Activated CD4-positive, alpha-beta memory T cell treated with anti-CD3 and anti-CD28 coated beads, Interleukin-2, amount 10 ng/mL, durations not matched to agents 7 days and 5 days (primary cell): Measurements from ENCODE around the gene EDN3. TPM values are rescaled to one million over a fixed set of nuclear protein-coding genes. Genes with fewer than 3 reads are reported as not detected.
A peak's percentile ranks its signal among the peaks of the same experiment; 100 is the strongest.

Experiments
- CTCF ChIA-PET: fragments of 350-600 bp; sonication (Branson Sonifier 250); formaldehyde crosslinking; loops from one replicate; lab custom pipeline; 2021; ENCODE audit warnings: antibody characterized with exemption, inconsistent platforms; lab: Charles Lee
- POLR2A ChIA-PET: fragments of 350-600 bp; sonication (Branson Sonifier 250); formaldehyde crosslinking; loops from one replicate; lab custom pipeline; 2021; ENCODE audit warnings: antibody characterized with exemption; lab: Charles Lee
- DNase-seq: peaks from one replicate; pipeline ENCODE4 v3.0.0-alpha.2; 2020
- H3K27ac Mint-ChIP-seq: one replicate; pipeline ENCODE4 v1.8.0; 2021; ENCODE audit warnings: mild to moderate bottlenecking, mixed read lengths
- H3K27me3 Mint-ChIP-seq: one replicate; pipeline ENCODE4 v1.8.0; 2021; ENCODE audit warnings: mixed read lengths
- H3K36me3 Mint-ChIP-seq: one replicate; pipeline ENCODE4 v1.8.0; 2021; ENCODE audit warnings: low read depth, mixed read lengths
- H3K4me1 Mint-ChIP-seq: one replicate; pipeline ENCODE4 v1.8.0; 2021; ENCODE audit warnings: mixed read lengths
- H3K4me3 Mint-ChIP-seq: one replicate; pipeline ENCODE4 v1.8.0; 2021; ENCODE audit warnings: mild to moderate bottlenecking, mixed read lengths
- H3K9me3 Mint-ChIP-seq: one replicate; pipeline ENCODE4 v1.8.0; 2021; ENCODE audit warnings: mixed read lengths
- total RNA-seq, 2 experiments: library from RNA; stranded (reverse); gene quantifications; one replicate each; pipeline ENCODE4 v1.2.3, GENCODE V29; 2021

The EDN3 gene
- total RNA-seq, 2 experiments from 2014 or later: 0.25 to 0.35 TPM

DNA sequence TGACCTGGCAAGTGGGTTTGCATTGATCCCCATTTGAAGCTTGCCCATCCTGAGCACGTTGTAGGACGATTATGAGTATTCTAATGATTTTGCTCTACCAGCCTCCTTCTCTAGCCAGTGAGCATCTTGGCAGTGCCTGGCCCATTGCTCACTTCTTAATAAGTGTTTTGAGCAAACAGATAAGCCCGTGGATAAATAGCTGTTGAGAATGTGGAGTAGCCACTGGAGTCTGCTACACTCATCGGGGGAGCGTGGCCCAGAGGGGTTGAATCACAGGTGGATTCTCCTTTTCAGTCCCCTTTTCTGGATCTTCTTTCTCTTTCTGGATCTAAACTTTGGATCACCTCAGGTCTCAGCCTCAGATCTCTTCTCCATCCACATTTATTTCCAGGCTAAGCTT is 15.9 kb upstream of the EDN3 start:
- Mint-ChIP-seq H3K27ac (no peak overlapping the region), H3K4me3 (no peak overlapping the region), H3K27me3 (peaks cover 28% of the 10 kb centered on the region), H3K9me3 (no peaks in the 10 kb centered on the region), H3K36me3 (no peaks in the 10 kb centered on the region), H3K4me1 (no peaks in the 10 kb centered on the region)
- no peak for DNase-seq
- ChIA-PET POLR2A (no interaction called here), CTCF (no interaction called here)

GRCh38 chr20:59289994-59290393 is 10.4 kb upstream of the EDN3 start:
- peaks cover 3% of the 10 kb centered on the region for H3K4me1 Mint-ChIP-seq
- no peak overlapping the region for H3K27ac Mint-ChIP-seq
- no peak for DNase-seq
- POLR2A ChIA-PET: no interaction called here
- no peaks in the 10 kb centered on the region for H3K9me3 Mint-ChIP-seq
- CTCF ChIA-PET: no interaction called here
- peaks cover 18% of the 10 kb centered on the region for H3K27me3 Mint-ChIP-seq
- no peaks in the 10 kb centered on the region for H3K36me3 Mint-ChIP-seq
- H3K4me3 Mint-ChIP-seq: no peak overlapping the region

DNA sequence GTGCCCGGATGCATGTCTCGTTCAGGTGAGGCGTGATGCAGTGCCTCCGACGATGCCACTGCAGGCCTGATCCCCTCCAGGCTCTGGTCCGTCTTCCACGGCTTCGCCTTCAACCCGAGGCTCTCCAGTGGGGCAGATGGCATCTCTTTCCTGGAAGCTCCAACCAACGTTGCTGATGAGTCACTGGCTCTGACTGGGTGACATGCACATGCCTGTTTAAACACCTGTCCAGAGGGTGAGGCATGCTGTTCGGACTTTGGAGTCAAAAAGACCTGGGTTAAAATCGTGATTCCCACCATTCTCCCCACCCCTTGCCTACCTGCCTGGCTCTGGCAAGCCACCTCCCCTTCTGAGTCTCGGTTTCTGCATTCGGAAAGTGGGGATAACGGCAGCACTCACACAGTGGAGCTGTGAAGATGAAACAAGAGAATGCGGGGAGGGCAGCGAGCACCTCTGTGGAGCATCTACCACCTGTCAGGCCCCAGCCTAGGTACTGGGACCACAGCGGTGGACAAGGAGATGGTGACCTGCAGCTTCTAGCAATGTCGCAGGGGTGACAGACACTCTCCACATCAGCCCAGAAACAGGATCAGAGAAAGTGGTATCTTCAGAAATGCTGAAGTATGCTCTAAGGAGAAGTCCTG is 8.5 kb upstream of the EDN3 start:
- H3K9me3 Mint-ChIP-seq: no peaks in the 10 kb centered on the region
- no peak overlapping the region for H3K4me3 Mint-ChIP-seq
- H3K27me3 Mint-ChIP-seq: peaks cover 35% of the 10 kb centered on the region
- ChIA-PET POLR2A (no interaction called here), CTCF (no interaction called here)
- no peak overlapping the region for H3K27ac Mint-ChIP-seq
- H3K4me1 Mint-ChIP-seq: peaks cover 3% of the 10 kb centered on the region
- no peak for DNase-seq
- no peaks in the 10 kb centered on the region for H3K36me3 Mint-ChIP-seq

DNA sequence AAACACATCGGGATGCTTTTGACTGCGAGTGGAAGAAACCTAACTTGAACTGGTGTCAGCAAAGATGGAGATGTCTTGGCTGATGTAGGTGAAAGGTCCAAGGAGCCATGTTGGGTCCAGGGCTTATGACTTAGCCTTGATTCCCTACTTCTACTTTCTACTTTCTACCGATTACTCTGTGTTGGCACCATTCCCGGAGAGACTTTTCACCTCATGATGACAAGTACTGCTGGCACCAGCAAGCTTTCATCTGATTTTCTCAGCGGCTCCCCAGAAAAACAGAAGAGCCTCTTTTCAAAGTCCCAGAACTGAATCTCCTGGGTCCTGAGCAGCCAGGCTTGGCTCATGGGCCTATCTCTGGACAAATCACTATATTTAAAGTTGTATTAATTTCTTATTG is 4.9 kb upstream of the EDN3 start:
- DNase-seq: no peak
- peaks cover 59% of the 10 kb centered on the region for H3K27me3 Mint-ChIP-seq
- POLR2A ChIA-PET: no interaction called here

GRCh38 chr20:59297686-59298085 is 2.7 kb upstream of the EDN3 start:
- peaks cover 74% of the 10 kb centered on the region for H3K27me3 Mint-ChIP-seq

More for the DNA sequence above, 4.9 kb upstream of the EDN3 start:
- no peak overlapping the region for H3K4me3 Mint-ChIP-seq
- CTCF ChIA-PET: no interaction called here
- H3K9me3 Mint-ChIP-seq: no peaks in the 10 kb centered on the region
- peaks cover 3% of the 10 kb centered on the region for H3K4me1 Mint-ChIP-seq
- no peak overlapping the region for H3K27ac Mint-ChIP-seq
- H3K36me3 Mint-ChIP-seq: no peaks in the 10 kb centered on the region

GRCh38 chr20:59299945-59300332 is 472 bp upstream of the EDN3 start:
- no peak for DNase-seq
- Mint-ChIP-seq H3K27ac (no peak overlapping the region), H3K4me3 (no peak overlapping the region), H3K27me3 (peaks cover 77% of the 10 kb centered on the region), H3K36me3 (no peaks in the 10 kb centered on the region), H3K4me1 (peaks cover 10% of the 10 kb centered on the region), H3K9me3 (no peaks in the 10 kb centered on the region)
- CTCF ChIA-PET: interaction anchor here (0.7 kb wide), 1 partner anchor 47 kb away, joined by 3 read pairs; no protein-coding TSS in a partner anchor
- POLR2A ChIA-PET: no interaction called here

More at GRCh38 chr20:59297686-59298085, 2.7 kb upstream of the EDN3 start:
- H3K27ac Mint-ChIP-seq: no peak overlapping the region
- no peak overlapping the region for H3K4me3 Mint-ChIP-seq
- POLR2A ChIA-PET: no interaction called here
- H3K4me1 Mint-ChIP-seq: peaks cover 3% of the 10 kb centered on the region
- no peaks in the 10 kb centered on the region for H3K9me3 Mint-ChIP-seq
- CTCF ChIA-PET: no interaction called here
- no peaks in the 10 kb centered on the region for H3K36me3 Mint-ChIP-seq
- no peak for DNase-seq

- ChIA-PET POLR2A (no interaction called here), CTCF (no interaction called here)
- no peak overlapping the region for H3K27ac Mint-ChIP-seq
- no peaks in the 10 kb centered on the region for H3K9me3 Mint-ChIP-seq
- no peaks in the 10 kb centered on the region for H3K36me3 Mint-ChIP-seq
- peaks cover 10% of the 10 kb centered on the region for H3K4me1 Mint-ChIP-seq
- peaks cover 64% of the 10 kb centered on the region for H3K27me3 Mint-ChIP-seq
- no peak overlapping the region for H3K4me3 Mint-ChIP-seq
- DNase-seq: no peak
Measured at GRCh38 chr20:59301343-59302007, 1.1 kb downstream of the EDN3 start.

- Mint-ChIP-seq H3K36me3 (no peaks in the 10 kb centered on the region), H3K27ac (no peak overlapping the region), H3K4me1 (peaks cover 36% of the 10 kb centered on the region), H3K4me3 (no peak overlapping the region), H3K27me3 (peaks cover 31% of the 10 kb centered on the region), H3K9me3 (no peaks in the 10 kb centered on the region)
- ChIA-PET CTCF (no interaction called here), POLR2A (no interaction called here)
- DNase-seq: no peak
Measured at GRCh38 chr20:59305908-59306655, 5.7 kb downstream of the EDN3 start.

- ChIA-PET CTCF (no interaction called here), POLR2A (no interaction called here)
- Mint-ChIP-seq H3K9me3 (no peaks in the 10 kb centered on the region), H3K36me3 (no peaks in the 10 kb centered on the region), H3K4me1 (peaks cover 38% of the 10 kb centered on the region), H3K27ac (no peak overlapping the region), H3K4me3 (no peak overlapping the region), H3K27me3 (peaks cover 21% of the 10 kb centered on the region)
- no peak for DNase-seq
Measured at GRCh38 chr20:59307270-59307669, 6.9 kb downstream of the EDN3 start.

DNA sequence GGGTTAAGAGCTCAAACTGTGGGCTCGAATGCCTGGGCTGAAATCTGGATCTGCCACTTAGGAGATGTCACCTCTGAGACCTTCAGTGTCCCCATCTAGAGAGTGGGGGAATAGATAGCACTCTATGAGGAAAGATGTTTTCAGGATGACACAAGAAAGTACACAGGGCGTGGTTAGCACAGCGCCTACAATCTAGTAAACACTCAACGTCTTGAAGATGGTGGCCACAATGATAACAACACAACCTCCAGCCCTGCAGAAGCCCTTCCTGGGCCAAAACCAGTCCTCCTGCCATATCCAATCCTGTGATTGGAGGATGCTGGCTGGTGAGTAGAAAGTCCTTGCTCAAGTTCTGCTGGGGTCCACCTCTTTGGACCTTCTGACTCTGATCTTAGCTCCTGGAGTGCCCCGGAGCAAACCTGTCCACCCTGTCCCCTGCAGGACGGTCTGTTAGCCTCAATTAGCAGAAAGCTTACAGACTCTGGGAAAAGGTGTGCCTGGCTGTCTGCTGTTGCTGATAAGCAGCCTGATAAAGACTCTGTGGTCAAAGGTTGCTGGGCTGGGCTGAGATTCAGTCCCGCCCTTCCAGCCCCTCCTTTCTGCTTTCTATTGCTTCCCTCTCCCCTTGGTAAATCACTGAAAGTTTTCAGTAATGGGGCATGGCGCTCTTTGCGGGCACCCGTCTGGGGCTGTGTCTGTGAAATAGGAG is 8.2 kb downstream of the EDN3 start:
- ChIA-PET CTCF (no interaction called here), POLR2A (no interaction called here)
- H3K4me3 Mint-ChIP-seq: no peak overlapping the region
- H3K27ac Mint-ChIP-seq: peak overlapping the region; percentile 67
- H3K4me1 Mint-ChIP-seq: peaks cover 34% of the 10 kb centered on the region
- no peaks in the 10 kb centered on the region for H3K9me3 Mint-ChIP-seq
- peaks cover 9% of the 10 kb centered on the region for H3K27me3 Mint-ChIP-seq
- H3K36me3 Mint-ChIP-seq: no peaks in the 10 kb centered on the region
- DNase-seq: peak; percentile 30

GRCh38 chr20:59309218-59309617 is 8.8 kb downstream of the EDN3 start:
- peak overlapping the region; percentile 67 for H3K27ac Mint-ChIP-seq
- ChIA-PET POLR2A (no interaction called here), CTCF (no interaction called here)
- no peak for DNase-seq
- H3K4me3 Mint-ChIP-seq: no peak overlapping the region
- no peaks in the 10 kb centered on the region for H3K36me3 Mint-ChIP-seq
- H3K27me3 Mint-ChIP-seq: peaks cover 3% of the 10 kb centered on the region
- H3K4me1 Mint-ChIP-seq: peaks cover 30% of the 10 kb centered on the region
- no peaks in the 10 kb centered on the region for H3K9me3 Mint-ChIP-seq

DNA sequence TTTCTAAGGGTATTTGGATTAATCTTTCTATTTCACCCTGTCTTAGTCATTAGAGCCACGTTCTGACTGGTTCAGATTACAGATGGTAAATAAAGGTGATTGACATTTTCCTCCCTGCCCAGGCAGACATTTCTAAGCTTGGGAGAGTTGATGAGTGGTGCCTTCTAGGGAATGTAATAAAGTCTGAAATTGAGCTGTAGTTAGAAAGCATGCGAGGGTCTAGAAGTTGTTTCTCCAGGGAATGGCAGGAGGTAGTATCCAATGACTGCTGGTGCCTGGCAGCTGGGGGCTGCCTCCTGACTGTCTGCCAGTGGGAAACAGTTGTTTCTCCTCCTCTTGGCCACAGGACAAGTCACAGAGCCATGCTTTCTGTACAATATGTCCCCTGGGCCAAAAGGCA is 14.6 kb downstream of the EDN3 start:
- ChIA-PET CTCF (interaction anchor here (1.4 kb wide), 1 partner anchor 10 kb away, joined by 5 read pairs; no protein-coding TSS in a partner anchor), POLR2A (no interaction called here)
- H3K4me3 Mint-ChIP-seq: no peak overlapping the region
- no peak overlapping the region for H3K27ac Mint-ChIP-seq
- H3K9me3 Mint-ChIP-seq: no peaks in the 10 kb centered on the region
- H3K36me3 Mint-ChIP-seq: no peaks in the 10 kb centered on the region
- H3K27me3 Mint-ChIP-seq: no peaks in the 10 kb centered on the region
- DNase-seq: no peak
- peaks cover 4% of the 10 kb centered on the region for H3K4me1 Mint-ChIP-seq
